ENCODE measurements around the gene RFX4. TPM values are rescaled to one million over a fixed set of nuclear protein-coding genes. Genes with fewer than 3 reads are reported as not detected.

Gene RFX4
- polyA plus RNA-seq, 1 donor, result not detected

Other genes with a start within 250 kb of the RFX4 start
- gene POLR3B, start 225.3 kb upstream of the RFX4 start, polyA plus RNA-seq (ENCODE audit: insufficient read length), result 11.9 TPM
- gene RIC8B, start 191.7 kb downstream of the RFX4 start, polyA plus RNA-seq (ENCODE audit: insufficient read length), result 15.5 TPM